Ascending aorta (tissue), 2 donors: ENCODE results near the gene COX17. TPM values are rescaled to one million over a fixed set of nuclear protein-coding genes. Genes with fewer than 3 reads are reported as not detected.

Experiments used
- DNase-seq, 2 donors: peaks; one replicate each; pipeline ENCODE4 v3.0.0-alpha.2; 2019; ENCODE audit warnings: low spot score in 2 of 2
- H3K27ac ChIP-seq, 2 donors: fragments of 200-600 bp; sonication (generic); one replicate each; pipeline ENCODE4 v1.5.1; 2016 to 2017; ENCODE audit warnings: mild to moderate bottlenecking in 1 of 2
- H3K27me3 ChIP-seq: fragments of 200-600 bp; sonication (generic); one replicate; pipeline ENCODE4 v1.5.1; 2017
- H3K36me3 ChIP-seq, 2 donors: fragments of 200-600 bp; sonication (generic); one replicate each; pipeline ENCODE4 v1.5.1; 2016
- H3K4me1 ChIP-seq, 2 donors: fragments of 200-600 bp; sonication (generic); one replicate each; pipeline ENCODE4 v1.5.1; 2016 to 2017; ENCODE audit warnings: mild to moderate bottlenecking in 1 of 2
- H3K4me3 ChIP-seq, 2 donors: fragments of 200-600 bp; sonication (generic); one replicate each; pipeline ENCODE4 v1.5.1; 2016 to 2017; ENCODE audit warnings: mild to moderate bottlenecking in 1 of 2
- H3K9me3 ChIP-seq, 2 donors: fragments of 200-600 bp; sonication (generic); one replicate each; pipeline ENCODE4 v1.5.1; 2016
- CTCF ChIP-seq, 3 experiments: fragments of 200-600 bp in 2 of 3; fragments of 450-650 bp in 1 of 3; sonication (generic) in 2 of 3; IDR thresholded peaks; one replicate each; pipeline ENCODE4 v1.5.1; 2016 to 2019; ENCODE audit warnings: antibody characterized with exemption in 3 of 3, mild to moderate bottlenecking in 1 of 3, moderate library complexity in 1 of 3
- intact Hi-C: fragments of 100-400 bp; cut with DNase I; formaldehyde crosslinking; loops from one replicate; pipeline ENCODE4 v1.15.1; 2023
- total RNA-seq: library from RNA; depleted of rRNA; stranded (reverse); fragments of >200 nt; gene quantifications from one replicate; pipeline ENCODE4 v1.1.0, GENCODE V29; 2016

The COX17 gene
- total RNA-seq, 1 donor from 2014 or later = 12.5 TPM

- intact Hi-C loops = no loop called here
- DNase-seq = no peak
- no peak overlapping the region for H3K27ac ChIP-seq
- H3K4me3 ChIP-seq = no peak overlapping the region
- H3K9me3 ChIP-seq = peaks cover 0 to 4% of the 10 kb centered on the region in 2 donors
- peaks cover 0 to 24% of the 10 kb centered on the region in 2 donors for H3K36me3 ChIP-seq
- TF ChIP-seq CTCF (IDR thresholded peaks at IDR 0.05) = no peak
- peaks cover 6 to 15% of the 10 kb centered on the region in 2 donors for H3K4me1 ChIP-seq
- no peaks in the 10 kb centered on the region for H3K27me3 ChIP-seq
These were observed 34.3 kb downstream of the COX17 start for GRCh38 chr3:119642746-119643473.

- no peak for DNase-seq
- H3K4me1 ChIP-seq = peaks cover 3 to 8% of the 10 kb centered on the region in 2 donors
- peaks cover 0 to 24% of the 10 kb centered on the region in 2 donors for H3K36me3 ChIP-seq
- peaks cover 0 to 4% of the 10 kb centered on the region in 2 donors for H3K9me3 ChIP-seq
- no peak overlapping the region for H3K4me3 ChIP-seq
- H3K27me3 ChIP-seq = no peaks in the 10 kb centered on the region
- no peak for TF ChIP-seq CTCF (IDR thresholded peaks at IDR 0.05)
- intact Hi-C loops = no loop called here
- H3K27ac ChIP-seq = no peak overlapping the region
These were observed 35.8 kb downstream of the COX17 start for GRCh38 chr3:119641416-119641815.

- no peak overlapping the region for H3K4me3 ChIP-seq
- H3K27me3 ChIP-seq = no peaks in the 10 kb centered on the region
- peaks cover 3 to 8% of the 10 kb centered on the region in 2 donors for H3K4me1 ChIP-seq
- no peak for DNase-seq
- H3K27ac ChIP-seq = peak overlapping the region in 1 of 2 donors; percentile 83
- H3K9me3 ChIP-seq = peaks cover 0 to 4% of the 10 kb centered on the region in 2 donors
- peaks cover 0 to 22% of the 10 kb centered on the region in 2 donors for H3K36me3 ChIP-seq
- intact Hi-C loops = no loop called here
- TF ChIP-seq CTCF (IDR thresholded peaks at IDR 0.05) = no peak
These were observed 37.5 kb downstream of the COX17 start for GRCh38 chr3:119639494-119640350.

- peak overlapping the region in 1 of 2 donors; percentile 7 for H3K4me3 ChIP-seq
- peak in 1 of 2 donors; percentile 63 for DNase-seq
- H3K27ac ChIP-seq = peak overlapping the region; percentile 78 to 83
- H3K9me3 ChIP-seq = peaks cover 0 to 4% of the 10 kb centered on the region in 2 donors
- H3K36me3 ChIP-seq = peaks cover 0 to 19% of the 10 kb centered on the region in 2 donors
- TF ChIP-seq CTCF (IDR thresholded peaks at IDR 0.05) = no peak
- H3K27me3 ChIP-seq = no peaks in the 10 kb centered on the region
- intact Hi-C loops = no loop called here
- H3K4me1 ChIP-seq = peaks cover 3 to 9% of the 10 kb centered on the region in 2 donors
These were observed 39.3 kb downstream of the COX17 start for GRCh38 chr3:119637679-119638477.

GRCh38 chr3:119636891-119637611 is 40.2 kb downstream of the COX17 start:
- no peaks in the 10 kb centered on the region for H3K27me3 ChIP-seq
- H3K4me1 ChIP-seq = peaks cover 3 to 17% of the 10 kb centered on the region in 2 donors
- no peak overlapping the region for H3K4me3 ChIP-seq
- H3K9me3 ChIP-seq = peaks cover 0 to 4% of the 10 kb centered on the region in 2 donors
- peak overlapping the region; percentile 78 to 83 for H3K27ac ChIP-seq
- no peak for DNase-seq
- intact Hi-C loops = no loop called here
- peaks cover 0 to 11% of the 10 kb centered on the region in 2 donors for H3K36me3 ChIP-seq
- TF ChIP-seq CTCF (IDR thresholded peaks at IDR 0.05) = no peak
